Forelimb muscle (tissue), 1 donor: Measurements from ENCODE around the gene SEMA6D. TPM values are rescaled to one million over a fixed set of nuclear protein-coding genes. Genes with fewer than 3 reads are reported as not detected.

Experiments
- DNase-seq: peaks from one replicate; pipeline ENCODE4 v3.0.0-alpha.2; 2013; ENCODE audit warnings: low read depth
- polyA plus RNA-seq: library from polyadenylated mRNA; unstranded; fragments of 120-200 nt; gene quantifications from one replicate; pipeline ENCODE4 v1.2.1, GENCODE V29; 2013; ENCODE audit not compliant: insufficient read length

The SEMA6D gene
- 60.2 TPM for polyA plus RNA-seq

DNA sequence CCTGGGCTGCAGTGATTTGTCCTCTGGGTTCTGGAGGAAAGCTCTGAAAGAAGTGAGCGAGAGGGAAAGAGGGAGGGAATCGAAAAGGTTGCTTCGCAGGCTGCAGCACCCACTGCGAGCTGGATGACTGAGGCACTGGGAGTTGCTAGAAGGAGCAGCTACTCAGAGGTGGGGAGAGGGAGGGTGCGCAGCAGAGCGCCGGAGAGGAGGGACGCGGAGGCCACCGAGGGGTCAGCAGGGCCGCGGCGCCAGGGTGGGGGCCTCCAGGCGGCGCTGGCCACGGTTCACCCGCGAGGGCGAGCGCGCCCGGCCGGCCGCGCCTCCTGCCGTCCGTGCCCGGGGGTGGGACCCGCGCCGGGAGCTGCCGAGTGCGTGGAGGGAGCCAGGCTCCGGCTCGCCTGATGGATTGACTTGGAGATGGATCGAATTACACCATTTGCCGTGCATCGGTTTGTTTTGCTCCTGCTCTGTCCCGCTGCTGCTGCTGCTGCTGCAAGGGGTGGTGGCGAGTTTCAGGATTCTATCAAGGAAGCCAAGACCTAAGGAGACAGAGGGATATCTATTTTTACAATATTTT is at the start of gene SEMA6D:
TSS of gene SEMA6D (plus strand) at position 470 of the 577 bp plus-strand sequence. CDS start 42,294 bp downstream, outside the sequence.
- no peak for DNase-seq

DNA sequence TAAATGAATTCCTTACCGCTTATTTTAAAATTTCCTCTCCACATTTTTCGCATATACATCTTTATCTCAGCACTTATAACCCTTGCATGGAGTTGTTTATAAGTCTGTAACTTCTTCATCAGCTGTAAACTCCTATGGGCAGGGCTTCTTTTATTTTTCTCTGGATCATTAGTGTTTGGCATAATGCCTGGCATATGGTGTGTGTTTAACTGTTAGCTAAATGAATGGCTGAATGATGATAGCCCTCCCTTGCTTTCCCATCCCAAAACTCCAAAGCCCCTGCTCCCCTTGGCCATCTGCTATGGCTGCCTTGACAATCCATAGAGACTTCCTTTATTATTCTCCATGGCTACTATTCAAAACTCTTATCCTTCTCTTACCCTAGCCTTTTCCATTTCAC is 48.1 kb upstream of the SEMA6D start:
- DNase-seq, result no peak

- no peak for DNase-seq
These were observed 46.9 kb upstream of the SEMA6D start for GRCh38 chr15:47670365-47670764.

- no peak for DNase-seq
These were observed 44.0 kb upstream of the SEMA6D start for GRCh38 chr15:47673232-47673761.

DNA sequence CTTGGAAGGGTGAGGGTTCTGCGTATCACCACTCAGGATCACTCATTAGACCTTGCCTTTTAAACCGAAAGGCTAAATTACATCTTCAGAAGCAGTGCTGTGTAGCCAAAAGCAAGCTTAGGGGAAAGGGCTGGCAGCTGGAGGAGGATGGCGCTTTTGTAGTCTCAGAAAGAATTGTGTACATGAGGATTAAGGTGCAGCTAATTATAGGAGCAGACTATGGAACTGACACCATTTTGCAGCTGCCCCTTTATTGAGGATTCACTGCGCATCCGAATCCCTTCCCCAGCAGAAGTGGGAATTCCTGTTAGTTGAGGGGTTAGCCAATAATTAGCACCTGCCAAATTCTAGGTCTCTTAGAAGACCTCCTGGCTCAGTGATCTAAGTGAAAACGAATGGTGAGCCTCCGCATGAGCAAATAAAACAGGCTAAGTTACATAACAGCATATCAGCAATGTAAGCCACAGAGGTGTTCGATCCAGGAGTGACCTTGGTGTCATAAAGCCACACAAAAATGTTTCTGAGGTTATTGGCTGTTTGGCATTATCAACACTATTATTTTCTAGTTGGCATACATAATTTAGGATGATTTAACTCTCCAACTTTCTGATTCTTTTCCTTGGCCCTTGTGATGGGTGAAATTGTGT is 42.6 kb upstream of the SEMA6D start:
- DNase-seq, result no peak

DNA sequence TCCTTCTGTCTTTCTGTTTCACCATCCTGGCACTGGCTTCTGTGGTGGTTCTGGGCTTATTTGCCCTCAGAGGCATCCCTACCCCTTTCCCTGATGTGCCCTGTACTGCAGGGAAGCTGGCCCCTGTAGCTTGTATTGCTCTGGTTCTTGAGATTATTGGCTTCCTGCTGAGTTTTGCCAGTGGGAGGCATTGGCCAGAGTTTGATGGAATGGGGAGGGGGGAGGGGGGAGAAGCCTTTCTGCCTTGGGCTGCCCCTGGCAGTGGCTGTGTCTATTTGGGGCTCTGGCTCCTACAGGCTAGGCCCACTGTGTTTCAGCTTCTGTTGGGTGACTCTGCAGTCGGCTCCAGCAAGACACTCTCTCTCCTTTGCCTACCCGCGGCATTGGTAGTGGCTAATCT is 41.6 kb upstream of the SEMA6D start:
- no peak for DNase-seq

DNA sequence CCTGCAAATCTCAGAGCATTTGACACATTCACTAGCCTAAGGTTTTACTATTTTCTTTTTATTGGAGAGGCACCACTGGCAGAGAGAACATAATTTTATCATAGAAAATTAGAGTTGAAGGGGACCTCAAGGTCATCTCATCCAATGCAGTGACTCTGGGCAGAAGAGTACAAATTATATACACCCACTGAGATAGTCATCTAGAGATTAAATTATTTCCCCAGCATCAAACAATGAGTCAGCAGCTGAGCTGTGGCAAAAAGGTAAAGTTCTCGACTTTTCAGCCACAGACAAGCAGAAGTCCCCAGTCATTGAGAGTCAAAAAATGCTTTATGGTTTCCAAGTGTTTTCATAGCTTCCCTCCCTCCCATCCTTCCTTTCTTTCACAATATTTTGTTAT is 39.3 kb upstream of the SEMA6D start:
- no peak for DNase-seq

DNA sequence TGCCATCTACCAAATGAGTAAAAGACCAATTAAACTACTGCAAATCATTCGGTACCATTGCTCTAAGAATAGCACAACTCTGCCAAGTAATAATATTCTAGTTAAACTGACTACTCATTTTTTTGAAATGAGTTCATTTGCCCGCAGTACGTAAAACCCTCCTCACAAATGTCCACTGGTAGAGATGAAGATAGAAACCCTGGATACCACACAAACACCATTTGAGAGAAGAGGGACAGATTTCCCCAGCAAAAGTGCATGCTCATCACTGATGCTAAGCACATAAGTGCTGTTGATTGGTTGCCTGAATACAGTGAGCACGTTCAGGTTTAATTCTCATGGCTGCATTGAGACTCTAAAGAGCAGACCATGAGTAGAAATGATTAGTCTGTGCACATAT is 34.6 kb upstream of the SEMA6D start:
- no peak for DNase-seq

GRCh38 chr15:47685141-47685870 is 32.0 kb upstream of the SEMA6D start:
- DNase-seq, result no peak

DNA sequence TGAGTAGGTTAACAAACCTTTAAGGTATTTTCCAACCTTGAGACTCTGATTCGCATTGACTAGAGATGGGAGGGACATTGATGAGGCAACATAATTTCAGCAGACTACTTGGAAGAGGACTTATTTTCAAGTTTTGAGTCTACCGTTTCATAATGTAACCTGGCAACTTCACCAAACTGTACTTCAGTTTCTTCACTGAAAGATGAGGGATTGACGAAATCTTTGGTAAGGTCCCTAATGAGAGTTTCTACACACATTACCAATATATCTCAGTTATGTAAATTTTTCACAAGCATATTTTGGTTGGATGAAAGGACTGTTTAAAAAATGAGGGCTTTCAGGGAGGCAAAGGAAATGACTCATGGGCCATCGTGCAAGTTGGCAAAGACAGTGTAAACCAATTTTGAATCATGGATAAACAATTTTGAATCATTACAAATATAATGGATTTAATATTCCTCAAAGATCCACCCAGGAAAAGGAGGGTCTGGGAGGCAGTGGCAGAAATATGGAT is 28.7 kb upstream of the SEMA6D start:
- DNase-seq, result no peak

DNA sequence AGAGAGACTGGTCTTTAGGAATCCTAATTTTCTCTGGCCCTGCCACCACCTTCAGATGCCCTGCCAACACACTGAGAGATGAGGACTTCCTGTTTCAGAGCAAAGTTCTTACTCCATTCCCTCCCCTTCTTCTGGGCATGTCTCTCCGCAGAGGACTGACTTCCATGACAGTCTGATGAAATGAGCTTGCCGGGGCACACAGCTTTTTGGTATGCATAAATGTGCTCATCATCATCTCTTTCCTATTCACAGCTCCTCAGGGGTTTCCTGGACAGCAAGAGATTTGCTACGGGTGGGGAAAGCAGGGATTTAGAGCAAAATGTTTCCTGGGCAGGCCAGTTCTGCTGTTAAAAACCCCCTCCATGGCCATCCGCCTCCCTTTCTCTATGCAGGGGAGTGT is 27.6 kb upstream of the SEMA6D start:
- DNase-seq, result no peak

- no peak for DNase-seq
These were observed 25.4 kb upstream of the SEMA6D start for GRCh38 chr15:47691882-47692281.

DNA sequence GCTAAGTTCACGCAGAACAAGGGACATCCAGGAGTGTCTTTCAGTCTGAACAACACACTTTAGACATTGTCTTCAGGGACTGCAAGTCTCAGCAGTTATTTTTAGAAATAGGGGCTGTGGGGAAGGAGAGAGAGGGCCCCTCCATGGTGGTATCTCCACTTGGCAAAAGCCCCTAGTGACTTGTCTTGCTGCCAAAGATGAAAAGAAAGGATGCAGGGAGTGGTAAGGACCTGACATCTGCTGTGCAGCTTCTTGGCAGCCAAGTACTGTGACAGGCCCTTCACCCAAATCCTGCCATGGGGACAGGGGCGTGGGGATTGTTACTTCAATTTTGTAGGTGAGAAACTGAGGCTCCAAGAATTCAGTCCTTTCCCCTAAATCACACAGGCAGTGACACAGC is 21.0 kb upstream of the SEMA6D start:
- DNase-seq, result no peak

DNA sequence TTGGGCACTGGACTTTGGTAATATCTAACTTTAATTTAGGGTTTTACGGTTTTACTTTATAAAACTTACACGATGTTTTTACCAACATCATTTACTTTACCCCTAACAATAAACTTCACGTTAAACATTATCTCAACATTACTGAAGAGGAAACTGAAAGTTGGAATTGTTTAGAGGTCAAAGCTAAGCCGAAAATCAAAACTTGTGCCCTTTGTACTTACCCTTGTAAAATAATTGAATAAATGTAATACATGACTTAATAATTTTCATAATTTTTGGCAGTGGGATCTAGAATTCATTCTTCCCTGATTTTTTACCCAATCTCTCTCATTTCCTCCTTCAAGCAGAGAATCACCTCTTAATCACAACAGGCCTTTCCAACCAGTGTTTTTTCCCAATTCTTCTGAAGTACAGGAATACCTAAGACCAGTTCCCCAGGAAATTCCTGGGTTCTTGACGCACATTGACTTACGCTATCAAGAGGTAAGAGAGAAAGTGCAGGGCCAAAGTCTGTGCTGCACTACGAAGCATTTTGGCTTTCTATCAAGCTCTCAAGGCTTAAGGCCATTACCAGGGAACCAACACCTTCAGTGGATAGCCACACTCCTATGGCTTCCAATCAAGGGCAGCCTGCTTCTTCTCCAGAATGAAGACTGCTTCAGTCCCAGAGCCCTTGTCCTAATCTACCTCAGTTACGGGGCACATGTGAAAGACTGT is 11.9 kb upstream of the SEMA6D start:
- DNase-seq, result no peak

- DNase-seq, result no peak
These were observed 9.9 kb upstream of the SEMA6D start for GRCh38 chr15:47707391-47707790.

DNA sequence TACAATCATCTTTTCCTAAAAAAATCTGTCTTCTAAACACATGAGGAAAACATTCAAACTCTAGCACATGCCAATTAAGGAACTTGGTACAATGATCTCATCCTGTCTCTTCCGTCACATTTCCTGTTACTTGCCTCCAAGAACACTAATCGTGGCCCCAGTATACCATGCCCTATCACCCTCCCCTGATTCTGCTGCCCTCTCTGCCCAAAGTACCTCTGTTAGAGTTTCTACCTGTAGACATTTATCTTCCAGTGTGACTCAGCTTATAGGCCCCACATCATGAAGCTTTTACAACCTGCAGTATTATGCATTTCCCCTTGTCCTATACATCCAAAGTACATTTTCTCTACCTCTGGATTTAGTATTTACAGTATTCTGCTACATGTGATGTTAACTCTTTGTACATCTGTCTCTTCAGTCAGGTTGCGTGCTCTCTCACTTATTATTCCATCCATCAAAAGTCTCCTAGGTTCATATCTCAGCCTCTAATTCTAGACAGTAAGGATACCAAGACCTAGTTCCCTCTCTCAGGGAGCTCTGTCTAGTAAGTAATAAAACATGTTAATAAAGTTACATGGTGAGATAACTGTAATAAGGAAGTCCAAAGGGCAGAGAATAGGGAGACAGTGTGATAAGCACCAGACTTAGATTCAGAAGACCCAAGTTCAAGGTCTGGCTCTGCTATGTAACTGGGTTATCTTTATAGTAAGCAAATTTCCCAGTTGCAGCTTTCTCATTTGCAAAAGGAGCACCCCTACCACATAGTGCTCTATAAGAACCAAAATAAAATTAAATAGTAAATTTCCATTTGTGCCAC is 8.9 kb upstream of the SEMA6D start:
- no peak for DNase-seq

DNA sequence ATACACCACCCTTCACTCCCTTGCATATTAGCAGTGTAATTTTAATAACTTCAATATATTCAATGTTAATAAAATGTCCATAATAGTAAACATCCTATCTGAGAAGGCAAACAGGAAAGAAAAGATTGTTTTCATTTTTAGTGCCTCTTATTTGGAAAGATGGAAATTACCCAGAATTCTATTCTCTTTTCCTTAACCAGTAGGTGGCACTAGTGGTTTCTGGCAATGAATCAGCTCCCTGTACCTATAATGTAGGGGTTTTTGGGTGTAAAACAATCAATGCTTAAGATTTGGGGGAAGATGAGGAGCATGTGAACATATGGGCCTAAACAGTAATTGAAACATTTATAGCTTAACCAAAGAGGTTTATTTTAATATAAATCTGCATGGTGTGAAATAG is 5.7 kb upstream of the SEMA6D start:
- DNase-seq, result no peak

DNA sequence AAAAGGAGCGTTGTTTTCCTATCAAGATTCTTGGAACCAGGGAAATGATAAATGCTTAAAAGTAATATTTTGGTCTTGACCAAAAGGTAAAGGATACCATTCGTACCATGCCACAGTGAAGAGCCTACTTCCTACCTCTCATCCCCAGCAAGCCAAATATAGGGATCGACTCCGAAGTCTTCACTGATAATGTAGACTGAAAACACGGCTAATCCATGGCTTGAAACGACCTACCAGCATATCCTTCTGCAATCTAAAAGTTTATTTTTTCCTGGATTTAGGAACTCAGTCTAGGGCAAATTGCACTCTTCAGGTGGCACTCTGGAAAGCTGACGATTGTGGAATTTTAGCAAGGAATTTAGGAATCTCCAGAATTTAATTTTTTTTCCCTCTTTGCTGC is 1.9 kb upstream of the SEMA6D start:
- no peak for DNase-seq

- DNase-seq, result no peak
These were observed 1.4 kb upstream of the SEMA6D start for GRCh38 chr15:47715856-47716445.

GRCh38 chr15:47716516-47716915 is 789 bp upstream of the SEMA6D start:
- no peak for DNase-seq
